Sigmoid colon (tissue), 7 donors: Measurements from ENCODE around the gene WDR86. TPM values are rescaled to one million over a fixed set of nuclear protein-coding genes. Genes with fewer than 3 reads are reported as not detected.

Source experiments
- DNase-seq: peaks from one replicate; pipeline ENCODE4 v3.0.0-alpha.2; 2019
- H3K27ac ChIP-seq, 4 donors: fragments of 200-600 bp; sonication (generic); one replicate each; pipeline ENCODE4 v1.5.1; 2016 to 2019; ENCODE audit warnings: mild to moderate bottlenecking in 1 of 4
- H3K27me3 ChIP-seq, 3 donors: fragments of 200-600 bp; sonication (generic); one replicate each; pipeline ENCODE4 v1.5.1; 2019; ENCODE audit warnings: mild to moderate bottlenecking in 1 of 3
- H3K36me3 ChIP-seq, 4 donors: fragments of 200-600 bp; sonication (generic); one replicate each; pipeline ENCODE4 v1.5.1; 2016 to 2019
- H3K4me1 ChIP-seq, 4 donors: fragments of 200-600 bp; sonication (generic); one replicate each; pipeline ENCODE4 v1.5.1; 2017 to 2019
- H3K4me3 ChIP-seq, 4 donors: fragments of 200-600 bp; sonication (generic); one replicate each; pipeline ENCODE4 v1.5.1; 2017 to 2019; ENCODE audit warnings: mild to moderate bottlenecking in 2 of 4, moderate library complexity in 1 of 4
- H3K9me3 ChIP-seq, 4 donors: fragments of 200-600 bp in 3 of 4; sonication (generic) in 3 of 4; one replicate each; pipeline versions ENCODE4 v1.5.1 to v1.6.1; 2013 to 2019
- CTCF ChIP-seq, 4 experiments: fragments of 450-650 bp in 3 of 4; fragments of 200-600 bp in 1 of 4; IDR thresholded peaks; one replicate each; pipeline ENCODE4 v1.5.1; 2016 to 2019; ENCODE audit warnings: antibody characterized with exemption in 4 of 4, mild to moderate bottlenecking in 3 of 4, moderate library complexity in 2 of 4
- EP300 ChIP-seq, 4 donors: sonication (generic); formaldehyde crosslinking; IDR thresholded peaks; one replicate each; pipeline ENCODE4 v1.6.1; 2017; ENCODE audit warnings: antibody characterized with exemption in 4 of 4
- POLR2A ChIP-seq, 2 donors: fragments of 450-650 bp; IDR thresholded peaks; one replicate each; pipeline ENCODE4 v1.6.1; 2016; ENCODE audit warnings: antibody characterized with exemption in 2 of 2, mild to moderate bottlenecking in 2 of 2, moderate library complexity in 2 of 2
- POLR2AphosphoS5 ChIP-seq, 4 donors: sonication (generic); formaldehyde crosslinking; IDR thresholded peaks; one replicate each; pipeline ENCODE4 v1.6.1; 2017; ENCODE audit warnings: antibody characterized with exemption in 4 of 4
- WGBS, 2 donors: extraction: QIAGEN DNeasy Blood & Tissue Kit; methylation state at CpG; one replicate each; pipeline ENCODE4 v1.1.7; 2013; 5-methylcytosine and 5-hydroxymethylcytosine counted together
- intact Hi-C: fragments of 100-400 bp; cut with DNase I; formaldehyde crosslinking; loops from one replicate; pipeline ENCODE4 v1.15.1; 2023
- polyA plus RNA-seq, 3 donors: library from polyadenylated mRNA; stranded (reverse); fragments of 200-250 nt; gene quantifications; one replicate each; pipeline ENCODE4 v1.2.3, GENCODE V29; 2013
- total RNA-seq, 4 donors: library from RNA; depleted of rRNA; stranded (reverse); fragments of >200 nt; gene quantifications; one replicate each; pipeline ENCODE4 v1.1.0, GENCODE V29; 2016
- donor health status: healthy with polysubstance abuse.
- donor health status: Bipolar disorder and iron deficiency.
- donor health status: healthy.

WDR86 gene
- total and polyA plus RNA-seq, 7 donors = 0.46 to 23.8 (median 14.4) TPM

DNA sequence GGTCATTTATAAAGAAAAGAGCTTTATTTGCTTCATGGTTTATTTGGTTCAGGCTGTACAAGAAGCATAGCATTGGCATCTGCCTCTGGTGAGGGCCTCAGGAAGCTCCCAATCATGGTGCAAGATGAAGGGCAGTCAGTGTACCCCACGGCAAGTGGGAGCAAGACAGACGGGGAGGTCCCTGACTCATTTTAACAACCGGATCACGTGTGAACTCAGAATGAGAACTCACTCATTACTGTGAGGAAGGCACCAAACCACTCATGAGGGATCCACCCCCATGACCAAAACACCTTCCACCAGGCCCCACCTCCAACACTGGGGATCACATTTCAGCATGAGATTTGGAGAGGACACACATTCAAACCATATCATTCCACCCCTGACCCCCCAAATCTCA lies 45.9 kb upstream of the WDR86 start:
- Histone ChIP-seq H3K27ac (no peak overlapping the region), H3K4me3 (no peak overlapping the region), H3K4me1 (peaks cover 0 to 16% (median 15%) of the 10 kb centered on the region in 4 donors), H3K36me3 (no peaks in the 10 kb centered on the region), H3K27me3 (no peaks in the 10 kb centered on the region), H3K9me3 (no peaks in the 10 kb centered on the region)
- WGBS, 2 donors = 87 to 88% methylated on average over 4 of the region's 4 CpGs
- no peak for DNase-seq
- TF ChIP-seq POLR2AphosphoS5 (IDR thresholded peaks at IDR 0.05) (no peak), EP300 (IDR thresholded peaks at IDR 0.05) (no peak), CTCF (IDR thresholded peaks at IDR 0.05) (no peak), POLR2A (IDR thresholded peaks at IDR 0.05) (no peak)
- intact Hi-C loops = no loop called here

DNA sequence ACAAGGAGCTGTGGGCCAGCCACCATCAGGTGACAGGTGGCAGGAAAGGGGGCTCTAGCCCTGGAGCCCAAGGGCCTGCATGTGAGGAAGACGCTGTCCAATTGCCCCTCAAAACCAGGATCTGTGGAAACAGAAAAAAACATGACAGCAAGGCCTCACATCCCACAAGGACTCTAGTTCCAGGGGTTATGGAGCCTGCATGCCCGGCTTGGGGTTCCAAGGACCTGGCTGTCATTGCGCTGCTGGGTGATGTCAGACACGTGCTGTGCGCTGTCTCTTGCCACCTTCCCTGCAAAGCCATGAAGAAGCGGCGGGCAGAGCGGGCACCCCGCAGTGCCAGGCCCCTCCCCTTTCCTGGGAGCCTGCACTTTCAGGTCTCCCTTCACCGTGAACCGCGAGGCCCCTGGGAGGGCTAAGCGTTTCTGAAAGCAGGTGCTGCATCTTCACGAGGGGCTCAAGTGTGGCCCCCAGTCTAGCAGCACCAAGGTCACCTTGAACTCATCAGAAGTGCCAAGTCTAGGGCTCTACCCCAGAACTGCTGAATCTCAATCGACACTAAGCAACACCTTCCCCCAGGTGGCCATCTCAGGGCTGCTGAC lies 45.2 kb upstream of the WDR86 start:
- Histone ChIP-seq H3K4me3 (no peak overlapping the region), H3K27me3 (no peaks in the 10 kb centered on the region), H3K36me3 (no peaks in the 10 kb centered on the region), H3K4me1 (peaks cover 0 to 9% (median 8%) of the 10 kb centered on the region in 4 donors), H3K9me3 (no peaks in the 10 kb centered on the region), H3K27ac (no peak overlapping the region)
- intact Hi-C loops = no loop called here
- 92 to 93% methylated on average over 15 of the region's 15 CpGs for WGBS, 2 donors
- TF ChIP-seq POLR2AphosphoS5 (IDR thresholded peaks at IDR 0.05) (no peak), POLR2A (IDR thresholded peaks at IDR 0.05) (no peak)
- peak; percentile 67 for DNase-seq

GRCh38 chr7:151454305-151454704 lies 44.5 kb upstream of the WDR86 start:
- no peaks in the 10 kb centered on the region for H3K9me3 ChIP-seq
- 92 to 93% methylated on average over 14 of the region's 14 CpGs for WGBS, 2 donors
- H3K27ac ChIP-seq = no peak overlapping the region
- intact Hi-C loops = no loop called here
- H3K4me3 ChIP-seq = no peak overlapping the region
- no peak for TF ChIP-seq POLR2A (IDR thresholded peaks at IDR 0.05)
- no peak for TF ChIP-seq CTCF (IDR thresholded peaks at IDR 0.05)
- TF ChIP-seq POLR2AphosphoS5 (IDR thresholded peaks at IDR 0.05) = no peak
- no peak for TF ChIP-seq EP300 (IDR thresholded peaks at IDR 0.05)
- no peak for DNase-seq
- no peaks in the 10 kb centered on the region for H3K36me3 ChIP-seq
- peaks cover 0 to 5% (median 4%) of the 10 kb centered on the region in 4 donors for H3K4me1 ChIP-seq
- H3K27me3 ChIP-seq = no peaks in the 10 kb centered on the region

DNA sequence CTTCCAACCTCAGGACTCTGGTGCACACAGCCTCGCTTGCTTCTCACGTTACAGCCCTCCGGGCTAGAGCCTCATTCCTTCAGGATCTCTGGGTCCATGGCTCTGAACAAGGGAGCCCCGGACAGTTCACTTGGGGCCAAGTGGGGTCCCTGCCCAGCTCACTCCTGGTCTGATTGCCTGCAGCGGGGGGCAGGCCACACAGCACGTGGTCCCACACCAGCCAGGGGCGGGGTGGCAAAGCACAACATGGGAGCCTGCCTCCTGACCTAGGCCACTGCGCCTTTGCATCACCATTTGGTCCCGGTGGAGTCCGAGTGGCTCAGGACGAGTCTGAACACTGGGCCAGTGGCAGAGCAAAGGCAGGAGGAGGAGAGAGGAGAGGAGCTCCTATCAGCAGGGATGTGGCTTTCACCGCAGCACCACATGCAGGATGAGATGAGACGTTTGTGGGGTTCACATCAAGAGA lies 43.5 kb upstream of the WDR86 start:
- DNase-seq = peak; percentile 59
- 86 to 87% methylated on average over 13 of the region's 13 CpGs for WGBS, 2 donors
- Histone ChIP-seq H3K4me3 (no peak overlapping the region), H3K27ac (no peak overlapping the region), H3K36me3 (no peaks in the 10 kb centered on the region), H3K9me3 (no peaks in the 10 kb centered on the region), H3K4me1 (peaks cover 0 to 1% (median under 1%) of the 10 kb centered on the region in 4 donors), H3K27me3 (no peaks in the 10 kb centered on the region)
- TF ChIP-seq POLR2AphosphoS5 (IDR thresholded peaks at IDR 0.05) (no peak), POLR2A (IDR thresholded peaks at IDR 0.05) (no peak), CTCF (IDR thresholded peaks at IDR 0.05) (no peak), EP300 (IDR thresholded peaks at IDR 0.05) (no peak)
- intact Hi-C loops = no loop called here

DNA sequence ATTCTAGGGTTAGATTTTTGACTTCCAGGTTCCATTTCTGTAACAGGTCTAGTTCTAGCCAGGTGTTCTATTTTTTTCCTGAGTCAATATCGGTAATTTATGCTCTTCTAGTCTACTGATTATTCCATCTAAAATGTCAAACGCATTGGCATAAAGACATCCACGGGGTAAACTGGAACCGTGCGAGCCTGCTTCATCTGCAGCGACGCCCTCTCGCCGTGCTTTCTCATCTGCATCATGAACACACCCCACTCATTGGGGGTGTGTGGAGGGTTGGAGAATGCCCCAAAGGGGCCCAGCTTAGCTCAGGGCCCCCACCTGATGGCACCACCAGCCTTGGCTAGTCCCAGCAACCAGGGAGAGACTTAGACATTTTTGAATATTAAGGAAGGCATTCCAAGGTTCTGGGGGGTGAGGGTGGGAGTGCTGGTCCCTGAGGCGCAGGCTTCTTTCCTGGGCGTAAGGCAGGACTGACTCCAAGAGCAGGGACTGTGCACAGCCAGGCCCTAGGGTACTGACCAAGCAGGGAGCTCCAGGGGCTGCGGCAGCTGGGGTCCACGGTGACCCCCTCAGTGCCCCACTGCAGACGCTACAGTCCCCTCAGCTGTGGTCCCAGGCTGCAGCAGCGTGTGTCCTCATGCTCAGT lies 43.0 kb upstream of the WDR86 start:
- no peak for TF ChIP-seq CTCF (IDR thresholded peaks at IDR 0.05)
- no peak for TF ChIP-seq EP300 (IDR thresholded peaks at IDR 0.05)
- TF ChIP-seq POLR2AphosphoS5 (IDR thresholded peaks at IDR 0.05) = no peak
- no peak for TF ChIP-seq POLR2A (IDR thresholded peaks at IDR 0.05)
- no peak overlapping the region for H3K27ac ChIP-seq
- H3K9me3 ChIP-seq = no peaks in the 10 kb centered on the region
- peak; percentile 56 for DNase-seq
- H3K27me3 ChIP-seq = no peaks in the 10 kb centered on the region
- H3K36me3 ChIP-seq = no peaks in the 10 kb centered on the region
- H3K4me3 ChIP-seq = no peak overlapping the region
- intact Hi-C loops = no loop called here
- 84 to 90% methylated on average over 15 of the region's 15 CpGs for WGBS, 2 donors
- peaks cover 0 to 7% (median 3%) of the 10 kb centered on the region in 4 donors for H3K4me1 ChIP-seq
